A673 (cell line): ENCODE results near the gene MTFR2.

Experiments used
- CTCF ChIP-seq: fragments of 300-800, 200-600 bp; sonication (generic); conservative IDR thresholded peaks from 2 replicates; pipeline ENCODE4 v1.5.1; 2017; ENCODE audit warnings: low read depth, mild to moderate bottlenecking, antibody characterized with exemption, low read length, moderate library complexity, mixed read lengths
- EZH2 ChIP-seq: fragments of 200-600 bp; sonication (generic); IDR thresholded peaks from 2 replicates; pipeline ENCODE4 v1.6.1; 2017; ENCODE audit warnings: borderline replicate concordance, low read depth, mild to moderate bottlenecking, mixed read lengths, antibody characterized with exemption, low read length; ENCODE audit not compliant: poor library complexity, severe bottlenecking

DNA sequence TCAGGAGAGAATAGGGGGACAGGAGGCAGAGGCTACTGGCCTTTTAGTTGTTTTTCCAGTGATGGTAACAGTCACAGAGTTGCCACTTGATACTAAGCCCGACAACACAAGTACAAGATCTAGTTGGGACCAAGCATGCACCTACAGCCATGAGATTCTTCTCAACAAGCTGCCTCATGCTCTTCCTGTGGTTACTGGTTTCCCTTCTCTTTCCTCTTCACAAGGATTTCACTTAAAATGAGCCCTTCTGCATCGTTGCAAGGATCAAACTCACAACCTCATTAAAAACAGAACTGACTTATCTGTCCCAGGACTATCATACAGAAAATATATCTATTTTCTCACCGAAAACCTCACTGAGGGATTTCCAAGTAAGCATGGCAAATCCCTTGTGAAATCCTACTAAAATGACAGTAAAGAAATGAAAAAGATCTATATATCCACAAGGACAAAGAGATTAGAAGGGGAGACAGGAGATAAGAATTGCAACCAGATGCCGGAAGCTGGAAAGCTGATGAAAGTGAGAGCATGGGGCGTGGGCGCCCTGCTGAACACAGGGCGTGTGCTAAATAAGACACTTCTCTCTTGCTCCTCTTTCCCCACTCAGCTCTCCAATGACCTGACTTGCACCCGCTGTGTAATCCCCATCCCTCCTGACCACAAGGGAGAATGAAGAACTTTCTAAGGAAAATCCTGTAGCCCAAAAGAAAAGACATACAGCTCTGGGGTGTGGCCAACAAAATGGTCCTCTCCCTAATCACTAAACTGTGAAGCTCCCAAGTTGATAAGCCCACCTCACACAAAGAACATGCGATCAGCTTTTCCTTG is 13.4 kb downstream of the MTFR2 start:
- TF ChIP-seq CTCF (no peak), EZH2 (no peak)
